ENCODE data around the gene DDIAS. TPM values are rescaled to one million over a fixed set of nuclear protein-coding genes. Genes with fewer than 3 reads are reported as not detected.

Gene DDIAS
- total and polyA plus RNA-seq, 9 of the 15 experiments (the other 6 are each of a cell fraction or from before 2014, with no cell fraction given) = 9.4 to 27.2 (median 23.3) TPM

- TF ChIP-seq EP300 (IDR thresholded peaks at IDR 0.05; ENCODE audit: low read length) (peak; percentile 7; the same call in 1 of the 2 replicates), SP1 (CRISPR knock-in tag; IDR thresholded peaks at IDR 0.05) (peak; percentile 56; the same call in 1 of the 2 replicates), SUPT5H (IDR thresholded peaks at IDR 0.05) (peak; percentile 77), ADNP (tag; IDR thresholded peaks at IDR 0.05) (no peak), ZNF318 (IDR thresholded peaks at IDR 0.05; ENCODE audit: borderline replicate concordance in 1 of 2, low read depth in 1 of 2) (no peak), SREBF1 (IDR thresholded peaks at IDR 0.05; ENCODE audit: borderline replicate concordance, low read depth, low read length) (peak; percentile 92), FOXM1 (IDR thresholded peaks at IDR 0.05; ENCODE audit: low read depth) (no peak), FOXM1 (CRISPR knock-in tag; IDR thresholded peaks at IDR 0.05; ENCODE audit: low read depth) (no peak), MTA2 (IDR thresholded peaks at IDR 0.05; ENCODE audit: low read depth) (no peak), HDAC2 (IDR thresholded peaks at IDR 0.05) (peak; percentile 17; the same call in 1 of the 2 replicates), NONO (IDR thresholded peaks at IDR 0.05; ENCODE audit: low read depth in 2 of 2, low read length in 1 of 2) (peak in 1 of 2 experiments; percentile 98; a peak in 2 of 4 replicates), NUFIP1 (IDR thresholded peaks at IDR 0.05; ENCODE audit: partially characterized antibody) (no peak), KDM5B (IDR thresholded peaks at IDR 0.05; ENCODE audit: insufficient replicate concordance, low read depth, low read length) (peak; percentile 85), HMGXB4 (CRISPR knock-in tag; IDR thresholded peaks at IDR 0.05) (no peak), ZNF695 (CRISPR knock-in tag; IDR thresholded peaks at IDR 0.05) (no peak), ZNF395 (CRISPR knock-in tag; IDR thresholded peaks at IDR 0.05) (peak; percentile 92), PHB2 (IDR thresholded peaks at IDR 0.05; ENCODE audit: low read depth) (no peak)
Measured at GRCh38 chr11:82901165-82901921, at the start of gene DDIAS (continued).
